Measurements from ENCODE around the gene HAAO.

GRCh38 chr2:42809131-42809818, 16.9 kb upstream of the HAAO start:
- TF ChIP-seq POLR2AphosphoS5 (IDR thresholded peaks at IDR 0.05; ENCODE audit: insufficient read depth, low read depth, low read length) (no peak), POLR2A (IDR thresholded peaks at IDR 0.05; ENCODE audit: low read depth, low read length) (no peak)
